Muscle layer of duodenum (tissue), 2 donors: Measurements from ENCODE around the gene SELENOW.
"Not testable (repeated sequence)": the region's sequence is repeated elsewhere in the genome, so short reads cannot be mapped to it uniquely, and the experiment has no call there.

Experiments used
- H3K27ac ChIP-seq: one replicate; pipeline ENCODE4 v1.7.0; 2013; ENCODE audit warnings: mild to moderate bottlenecking, low read length
- H3K27me3 ChIP-seq: one replicate; pipeline ENCODE4 v1.7.0; 2013; ENCODE audit warnings: low read depth, mild to moderate bottlenecking, control low read depth, low read length
- H3K36me3 ChIP-seq, 2 donors: one replicate each; pipeline ENCODE4 v1.7.0; 2013; ENCODE audit warnings: low read length in 2 of 2, control low read depth in 1 of 2, mild to moderate bottlenecking in 1 of 2; ENCODE audit not compliant: insufficient read depth in 2 of 2, control insufficient read depth in 1 of 2
- H3K4me1 ChIP-seq, 2 donors: one replicate each; pipeline ENCODE4 v1.7.0; 2013; ENCODE audit warnings: low read length in 2 of 2, mild to moderate bottlenecking in 2 of 2, control low read depth in 1 of 2, moderate library complexity in 1 of 2; ENCODE audit not compliant: insufficient read depth in 2 of 2, control insufficient read depth in 1 of 2
- H3K4me3 ChIP-seq, 2 donors: one replicate each; pipeline ENCODE4 v1.7.0; 2013; ENCODE audit warnings: low read length in 2 of 2, low read depth in 1 of 2, mild to moderate bottlenecking in 1 of 2
- H3K9me3 ChIP-seq, 2 donors: one replicate each; pipeline ENCODE4 v1.7.0; 2013; ENCODE audit warnings: low read length in 2 of 2, control low read depth in 1 of 2, mild to moderate bottlenecking in 1 of 2; ENCODE audit not compliant: control insufficient read depth in 1 of 2
- donor health status: healthy.

SELENOW gene

DNA sequence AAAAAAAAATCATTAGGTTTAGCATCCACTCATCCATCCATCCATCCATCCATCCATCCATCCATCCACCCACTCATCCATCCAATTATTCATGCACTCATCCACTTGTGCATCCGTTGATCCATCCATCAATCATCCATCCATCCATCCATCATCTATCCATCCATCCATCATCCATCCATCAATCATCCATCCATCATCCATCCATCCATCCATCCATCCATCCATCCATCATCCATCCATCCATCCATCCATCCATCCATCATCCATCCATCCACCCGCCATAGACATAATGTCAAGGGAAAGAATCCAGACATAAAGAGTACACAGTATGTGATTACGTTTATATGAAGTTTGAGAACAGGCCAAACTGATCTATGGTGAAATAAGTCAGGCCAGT is 9.0 kb upstream of the SELENOW start:
- H3K4me1 ChIP-seq, result peaks cover 0 to 3% of the 10 kb centered on the region in 2 donors
- H3K27ac ChIP-seq, result no peak overlapping the region
- H3K36me3 ChIP-seq, result no peaks in the 10 kb centered on the region
- H3K4me3 ChIP-seq, result no peak overlapping the region
- no peaks in the 10 kb centered on the region for H3K27me3 ChIP-seq
- no peaks in the 10 kb centered on the region for H3K9me3 ChIP-seq

DNA sequence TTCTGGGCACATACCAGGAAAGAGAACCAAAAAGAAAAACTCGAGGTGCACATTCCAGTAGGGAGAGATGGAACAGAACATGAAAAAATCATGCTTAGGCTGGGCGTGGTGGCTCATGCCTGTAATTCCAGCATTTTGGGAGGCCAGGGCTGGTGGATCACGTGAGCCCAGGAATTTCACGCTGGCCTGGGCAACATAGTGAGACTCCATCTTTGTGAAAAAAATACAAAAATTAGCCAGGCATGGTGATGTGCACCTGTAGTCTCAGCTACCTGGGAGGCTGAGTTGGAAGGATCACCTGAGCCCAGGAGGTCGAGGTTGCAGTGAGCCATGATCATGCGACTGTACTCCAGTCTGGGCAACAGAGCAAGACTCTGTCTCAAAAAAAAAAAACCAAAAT is 7.2 kb upstream of the SELENOW start:
- H3K27ac ChIP-seq, H3K4me1 ChIP-seq, H3K4me3 ChIP-seq, H3K36me3 ChIP-seq, H3K27me3 ChIP-seq, H3K9me3 ChIP-seq: not testable (repeated sequence)

DNA sequence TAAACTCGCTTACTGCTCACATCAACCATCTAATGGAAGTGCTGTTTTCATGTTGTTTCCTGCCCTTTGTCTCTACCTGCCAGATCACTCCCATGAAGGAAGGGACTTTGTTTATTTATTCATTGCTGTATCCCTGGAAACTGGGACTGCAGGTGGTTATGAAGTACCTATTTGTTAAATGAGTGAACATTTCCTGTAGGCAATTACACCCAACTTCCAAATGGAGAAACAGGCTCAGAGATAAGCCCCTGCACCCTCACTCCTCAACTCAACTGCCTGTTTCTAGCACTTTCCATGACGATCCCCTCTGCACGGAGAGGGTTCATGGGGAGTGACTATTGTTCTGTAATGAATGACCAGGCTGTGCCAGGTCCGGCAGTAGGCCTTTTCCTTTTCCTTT is 1.9 kb upstream of the SELENOW start:
- H3K27ac ChIP-seq, result peak overlapping the region; percentile 39
- no peaks in the 10 kb centered on the region for H3K9me3 ChIP-seq
- peaks cover 7 to 10% of the 10 kb centered on the region in 2 donors for H3K36me3 ChIP-seq
- H3K27me3 ChIP-seq, result no peaks in the 10 kb centered on the region
- H3K4me3 ChIP-seq, result no peak overlapping the region
- peaks cover 12 to 22% of the 10 kb centered on the region in 2 donors for H3K4me1 ChIP-seq

GRCh38 chr19:47777245-47778048 is 1.1 kb upstream of the SELENOW start:
- Histone ChIP-seq H3K4me3 (peak overlapping the region; percentile 80 to 96), H3K27ac (peak overlapping the region; percentile 86), H3K36me3 (peaks cover 12 to 14% of the 10 kb centered on the region in 2 donors), H3K4me1 (peaks cover 16 to 31% of the 10 kb centered on the region in 2 donors)
- H3K27me3 ChIP-seq, H3K9me3 ChIP-seq: not testable (repeated sequence)

DNA sequence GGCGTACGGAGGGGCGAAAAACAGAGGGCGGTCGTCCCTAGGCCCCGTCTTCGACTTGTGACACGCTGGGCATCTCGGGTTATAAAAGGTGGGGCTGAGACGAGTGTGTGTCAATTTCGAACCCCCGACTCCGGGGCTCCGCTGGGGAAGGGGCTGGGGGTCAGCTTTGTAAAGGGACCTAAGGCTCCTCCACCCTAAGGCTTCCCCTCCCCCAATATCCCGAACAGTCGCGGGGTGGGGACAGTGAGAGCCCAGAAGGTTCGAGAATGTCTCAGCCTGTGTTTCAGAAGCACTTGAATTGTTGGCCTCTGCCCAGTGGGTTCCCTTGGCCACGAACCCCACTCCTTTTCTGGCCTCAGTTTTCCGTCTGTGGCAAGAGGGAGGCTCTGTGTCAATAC is 450 bp downstream of the SELENOW start:
- Histone ChIP-seq H3K4me1 (peaks cover 16 to 37% of the 10 kb centered on the region in 2 donors), H3K9me3 (no peaks in the 10 kb centered on the region), H3K27me3 (no peaks in the 10 kb centered on the region), H3K36me3 (peaks cover 16 to 29% of the 10 kb centered on the region in 2 donors), H3K4me3 (peak overlapping the region; percentile 80 to 96), H3K27ac (peak overlapping the region; percentile 86)

GRCh38 chr19:47779524-47780214 is 1.2 kb downstream of the SELENOW start:
- Histone ChIP-seq H3K9me3 (no peaks in the 10 kb centered on the region), H3K27ac (peak overlapping the region; percentile 86), H3K27me3 (no peaks in the 10 kb centered on the region), H3K36me3 (peaks cover 23 to 36% of the 10 kb centered on the region in 2 donors), H3K4me1 (peaks cover 16 to 37% of the 10 kb centered on the region in 2 donors), H3K4me3 (peak overlapping the region; percentile 80 to 96)

DNA sequence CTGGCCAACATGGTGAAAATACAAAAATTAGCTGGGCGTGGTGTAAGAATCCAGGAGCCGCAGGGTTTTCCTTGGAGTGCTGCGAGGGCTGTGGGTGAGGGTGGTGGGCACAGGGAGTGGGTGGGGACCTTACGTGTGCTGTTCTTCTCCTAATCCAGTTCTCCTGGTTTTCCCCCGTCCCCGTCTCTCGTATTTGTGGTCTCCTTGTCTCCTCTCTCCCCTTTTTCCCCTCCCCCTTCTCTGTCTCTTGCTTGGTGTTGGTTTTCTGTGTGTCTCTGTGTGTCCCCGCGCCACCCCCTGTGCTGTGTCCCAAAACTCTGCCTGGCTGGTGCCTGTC is 1.7 kb downstream of the SELENOW start:
- Histone ChIP-seq H3K4me1 (peaks cover 16 to 37% of the 10 kb centered on the region in 2 donors), H3K9me3 (no peaks in the 10 kb centered on the region), H3K4me3 (peak overlapping the region; percentile 80 to 96), H3K27ac (peak overlapping the region; percentile 81), H3K27me3 (no peaks in the 10 kb centered on the region), H3K36me3 (peaks cover 23 to 37% of the 10 kb centered on the region in 2 donors)

GRCh38 chr19:47781590-47782262 is 3.2 kb downstream of the SELENOW start:
- Histone ChIP-seq H3K4me1 (peaks cover 16 to 37% of the 10 kb centered on the region in 2 donors), H3K27me3 (no peaks in the 10 kb centered on the region), H3K27ac (peak overlapping the region; percentile 45), H3K36me3 (peaks cover 34 to 52% of the 10 kb centered on the region in 2 donors), H3K9me3 (no peaks in the 10 kb centered on the region), H3K4me3 (peak overlapping the region in 1 of 2 donors; percentile 96)

DNA sequence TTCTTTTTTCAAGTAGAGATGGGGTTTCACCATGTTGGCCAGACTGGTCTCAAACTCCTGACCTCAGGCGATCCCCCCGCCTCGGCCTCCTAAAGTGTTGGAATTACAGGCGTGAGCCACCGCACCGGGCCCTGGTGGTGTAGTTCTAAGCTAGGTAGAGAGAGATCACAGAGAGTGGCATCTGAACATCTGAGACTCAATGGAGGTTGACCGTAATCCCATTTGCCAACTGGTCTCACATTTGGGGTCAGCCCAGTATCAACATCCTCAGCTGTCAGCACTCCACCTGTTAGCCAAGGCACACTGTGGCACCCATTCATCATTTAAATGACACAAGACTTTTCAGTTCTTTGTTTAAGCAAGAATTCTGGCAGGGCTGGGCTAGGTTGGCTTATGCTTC is 8.1 kb downstream of the SELENOW start:
- H3K36me3 ChIP-seq, result peaks cover 28 to 43% of the 10 kb centered on the region in 2 donors
- no peaks in the 10 kb centered on the region for H3K9me3 ChIP-seq
- H3K4me3 ChIP-seq, result no peak overlapping the region
- H3K27me3 ChIP-seq, result no peaks in the 10 kb centered on the region
- peaks cover 4 to 18% of the 10 kb centered on the region in 2 donors for H3K4me1 ChIP-seq
- H3K27ac ChIP-seq, result no peak overlapping the region

GRCh38 chr19:47787307-47787706 is 8.8 kb downstream of the SELENOW start:
- peaks cover 0 to 11% of the 10 kb centered on the region in 2 donors for H3K4me1 ChIP-seq
- not testable (repeated sequence) for H3K4me3 ChIP-seq, H3K9me3 ChIP-seq, H3K27me3 ChIP-seq, H3K27ac ChIP-seq
- H3K36me3 ChIP-seq, result peaks cover 23 to 39% of the 10 kb centered on the region in 2 donors

DNA sequence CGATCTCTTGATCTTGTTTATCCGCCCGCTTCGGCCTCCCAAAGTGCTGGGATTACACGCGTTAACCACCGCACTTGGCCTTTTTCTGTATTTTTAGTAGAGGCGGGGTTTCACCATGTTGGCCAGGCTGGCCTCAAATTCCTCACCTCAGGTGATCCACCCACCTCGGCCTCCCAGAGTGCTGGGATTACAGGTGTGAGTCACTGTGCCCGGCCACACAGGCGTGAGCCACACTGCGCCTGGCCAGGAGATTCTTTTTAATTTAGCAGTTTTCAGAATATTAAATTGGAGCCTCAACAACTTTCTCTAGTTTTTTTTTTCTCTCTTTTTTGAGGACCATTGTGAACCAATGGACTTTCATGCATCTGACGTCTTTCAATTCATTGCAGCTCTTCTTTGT is 11.3 kb downstream of the SELENOW start:
- not testable (repeated sequence) for H3K4me1 ChIP-seq, H3K9me3 ChIP-seq, H3K27me3 ChIP-seq, H3K4me3 ChIP-seq, H3K27ac ChIP-seq
- peaks cover 12 to 16% of the 10 kb centered on the region in 2 donors for H3K36me3 ChIP-seq
